NCI-H1105 treated with DMSO at 0.1 percent for 48 hours (cell line): ENCODE results near the gene NUDT13.
"Not testable (repeated sequence)": the region's sequence is repeated elsewhere in the genome, so short reads cannot be mapped to it uniquely, and the experiment has no call there.

Experiments
- DNase-seq: peaks from one replicate; lab custom pipeline; 2025; lab: John Stamatoyannopoulos, UW

Gene NUDT13

DNA sequence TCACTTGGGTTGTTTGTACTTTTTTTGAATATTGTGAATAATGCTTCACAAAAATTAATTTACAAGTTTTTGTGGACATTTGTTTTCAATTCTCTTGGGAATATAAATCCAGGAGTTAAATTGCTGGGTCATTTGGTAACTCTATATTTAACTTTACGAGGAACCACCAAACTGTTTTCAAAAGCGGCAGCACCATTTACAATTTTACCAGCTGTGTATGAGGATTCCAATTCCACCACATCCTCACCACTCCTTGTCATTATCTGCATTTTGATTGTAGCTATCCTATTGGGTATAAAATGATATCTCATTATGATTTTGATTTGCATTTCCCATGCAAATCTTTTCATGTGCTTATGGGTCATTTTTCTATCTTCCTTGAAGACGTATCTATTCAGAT lies 4.0 kb upstream of the NUDT13 start:
- DNase-seq: no peak

GRCh38 chr10:73109248-73109652 lies 1.0 kb upstream of the NUDT13 start:
- DNase-seq: not testable (repeated sequence)

GRCh38 chr10:73112032-73112431 lies 1.8 kb downstream of the NUDT13 start:
- DNase-seq: not testable (repeated sequence)

DNA sequence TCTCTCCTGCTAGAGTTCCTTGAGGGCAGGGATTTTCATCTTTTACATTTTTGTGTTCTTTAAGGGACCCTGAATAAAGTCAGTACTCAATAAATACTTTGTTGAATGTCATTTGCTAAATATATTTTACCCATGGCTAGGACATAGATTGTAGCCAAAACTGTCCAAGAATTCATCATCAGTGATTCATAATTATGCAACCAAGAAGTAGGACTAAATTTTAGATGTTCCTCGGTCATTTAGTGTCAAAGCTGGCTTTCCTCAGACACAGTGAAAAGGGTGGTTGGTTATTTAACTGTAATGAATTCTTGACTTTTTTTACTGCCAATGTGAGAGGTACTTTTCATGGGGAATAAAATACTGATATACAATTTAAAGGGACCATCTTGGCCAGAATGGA lies 3.3 kb downstream of the NUDT13 start:
- no peak for DNase-seq

DNA sequence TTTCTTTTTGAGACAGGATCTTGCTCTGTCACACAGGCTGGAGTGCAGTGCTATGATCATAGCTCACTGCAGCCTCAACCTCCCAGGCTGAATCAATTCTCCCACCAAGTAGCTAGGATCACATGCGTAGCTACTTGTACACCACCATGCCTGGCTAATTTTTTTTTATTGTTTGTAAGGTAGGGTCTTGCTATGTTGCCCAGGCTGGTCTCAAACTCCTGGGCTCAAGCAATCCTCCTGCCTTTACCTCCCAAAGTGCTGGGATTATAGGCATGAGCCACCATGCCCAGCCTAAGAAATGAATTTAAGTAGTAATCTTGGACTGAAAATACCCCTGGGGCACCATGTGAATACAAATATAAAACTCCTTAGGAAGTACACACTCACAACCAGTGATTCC lies 5.8 kb downstream of the NUDT13 start:
- no peak for DNase-seq

DNA sequence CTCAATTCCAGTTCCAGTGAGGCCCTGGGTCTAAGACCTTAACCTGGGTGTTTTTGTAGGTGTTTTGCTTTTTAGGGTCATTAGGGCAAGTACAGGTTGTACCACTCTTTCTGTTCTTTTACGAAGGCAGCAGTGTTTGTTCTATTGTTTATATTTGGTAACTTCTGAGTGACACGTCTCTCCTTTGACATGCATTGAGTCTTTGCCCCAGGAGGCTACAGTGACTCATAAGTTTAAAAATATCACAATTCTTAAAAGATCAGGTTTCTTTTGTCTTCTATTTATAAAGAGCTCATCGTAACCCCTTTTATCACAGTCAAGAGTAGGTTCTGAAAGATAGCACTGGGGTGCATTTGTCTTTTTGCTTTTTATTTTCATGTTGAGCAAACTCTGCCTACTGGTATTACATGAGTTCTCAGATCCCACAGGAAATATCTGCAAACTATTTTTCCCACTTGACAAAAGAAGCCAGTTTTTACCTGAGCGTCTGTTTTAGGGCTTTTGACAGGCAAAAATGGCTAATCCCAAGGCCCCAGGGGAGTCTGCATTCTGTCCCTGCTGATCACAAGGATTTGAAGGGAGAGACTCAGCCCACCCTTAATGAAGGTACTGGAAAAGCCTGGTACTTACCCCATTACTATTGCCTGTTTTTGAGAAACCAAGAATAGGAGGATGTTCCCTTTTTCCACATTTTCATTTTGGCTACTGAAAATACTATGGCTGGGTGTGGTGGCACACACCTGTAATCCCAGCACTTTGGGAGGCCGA lies 7.9 kb downstream of the NUDT13 start:
- DNase-seq: no peak

- DNase-seq: no peak
Observed at GRCh38 chr10:73119457-73119856, 9.2 kb downstream of the NUDT13 start.

DNA sequence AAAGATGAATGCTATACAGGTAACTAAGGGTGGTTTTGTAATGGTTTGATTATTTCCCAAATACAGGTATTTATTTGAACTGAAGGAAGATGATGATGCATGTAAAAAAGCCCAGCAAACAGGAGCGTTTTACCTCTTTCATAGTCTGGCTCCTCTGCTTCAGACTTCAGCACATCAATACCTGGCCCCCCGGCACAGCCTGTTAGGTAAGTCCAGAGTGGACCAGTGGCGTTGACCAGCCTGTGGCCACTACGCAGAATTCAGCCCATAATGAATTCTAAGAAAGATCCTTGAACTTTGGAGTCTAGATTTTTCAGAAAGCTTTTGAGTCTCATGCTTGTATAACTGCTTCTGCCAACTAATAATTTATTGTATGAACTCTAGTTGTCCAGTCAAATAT lies 9.7 kb downstream of the NUDT13 start:
- DNase-seq: no peak

- no peak for DNase-seq
Observed at GRCh38 chr10:73126343-73126742, 16.1 kb downstream of the NUDT13 start.

GRCh38 chr10:73131301-73131700 lies 21.0 kb downstream of the NUDT13 start:
- DNase-seq: no peak

DNA sequence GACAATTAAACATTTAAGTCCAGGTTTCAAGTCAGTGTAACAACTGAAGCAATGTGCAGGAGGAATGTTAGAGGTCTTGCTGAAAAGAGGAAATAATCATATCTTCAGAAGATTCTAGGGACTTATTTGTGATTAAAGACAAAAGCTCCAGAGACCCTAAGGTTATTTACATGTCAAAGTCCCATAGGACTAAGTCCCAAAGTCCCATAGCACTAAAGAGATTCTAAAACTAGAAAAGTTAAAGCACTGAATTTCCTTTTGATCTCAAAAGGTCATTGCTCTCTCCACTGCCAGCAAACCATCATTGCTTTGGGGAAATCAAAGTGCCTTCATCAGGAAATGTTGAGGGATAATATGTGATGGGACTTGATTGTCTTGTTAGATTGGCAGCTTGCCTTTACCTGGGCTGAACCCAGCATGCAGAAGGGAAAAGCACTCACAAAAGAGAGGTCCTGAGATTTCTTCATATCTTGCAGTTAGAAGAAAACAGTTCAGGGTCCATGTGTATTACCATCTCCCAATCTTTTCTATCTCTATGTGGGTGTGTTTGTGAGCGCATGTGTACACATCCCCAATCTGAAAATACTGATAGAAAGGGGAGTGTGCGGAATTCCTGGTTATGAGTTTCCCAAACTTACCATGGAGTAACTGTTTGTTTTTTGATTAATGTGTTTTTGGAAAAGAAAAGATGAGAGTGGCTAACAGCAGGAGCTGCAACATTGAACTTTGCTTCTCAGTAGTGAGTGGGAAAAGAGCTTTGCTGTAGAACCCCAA lies 21.8 kb downstream of the NUDT13 start:
- DNase-seq: no peak

GRCh38 chr10:73134727-73135126 lies 24.5 kb downstream of the NUDT13 start:
- DNase-seq: no peak

DNA sequence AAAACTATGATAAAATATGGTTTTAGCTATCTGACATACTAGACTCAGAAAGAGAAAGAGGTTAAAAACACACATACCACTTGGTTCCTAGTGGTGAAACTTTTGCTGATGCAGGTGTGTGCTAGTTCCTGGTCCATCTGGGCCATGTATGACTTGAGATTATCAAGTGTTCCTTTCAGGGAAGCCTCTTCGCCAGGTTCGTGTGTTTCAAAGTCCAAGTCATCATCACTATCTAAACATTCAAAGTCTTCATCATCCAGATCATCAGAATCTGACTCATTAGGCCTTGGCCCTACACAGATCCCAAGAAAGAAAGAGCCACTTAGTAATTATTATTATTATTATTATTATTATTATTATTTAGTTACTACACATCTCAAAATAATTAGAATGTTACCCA lies 26.4 kb downstream of the NUDT13 start:
- no peak for DNase-seq

GRCh38 chr10:73139251-73139650 lies 29.0 kb downstream of the NUDT13 start:
- DNase-seq: no peak

GRCh38 chr10:73141603-73142002 lies 31.3 kb downstream of the NUDT13 start:
- DNase-seq: no peak

DNA sequence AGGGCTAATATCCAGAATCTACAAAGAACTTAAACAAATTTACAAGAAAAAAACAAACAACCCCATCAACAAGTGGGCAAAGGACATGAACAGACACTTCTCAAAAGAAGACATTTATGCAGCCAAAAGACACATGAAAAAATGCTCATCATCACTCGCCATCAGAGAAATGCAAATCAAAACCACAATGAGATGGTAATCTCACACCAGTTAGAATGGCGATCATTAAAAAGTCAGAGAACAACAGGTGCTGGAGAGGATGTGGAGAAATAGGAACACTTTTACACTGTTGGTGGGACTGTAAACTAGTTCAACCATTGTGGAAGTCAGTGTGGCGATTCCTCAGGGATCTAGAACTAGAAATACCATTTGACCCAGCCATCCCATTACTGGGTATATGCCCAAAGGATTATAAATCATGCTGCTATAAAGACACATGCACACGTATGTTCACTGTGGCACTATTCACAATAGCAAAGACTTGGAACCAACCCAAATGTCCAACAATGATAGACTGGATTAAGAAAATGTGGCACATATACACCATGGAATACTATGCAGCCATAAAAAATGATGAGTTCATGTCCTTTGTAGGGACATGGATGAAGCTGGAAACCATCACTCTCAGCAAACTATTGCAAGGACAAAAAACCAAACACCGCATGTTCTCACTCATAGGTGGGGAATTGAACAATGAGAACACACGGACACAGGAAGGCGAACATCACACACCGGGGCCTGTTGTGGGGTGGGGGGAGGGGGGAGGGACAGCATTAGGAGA lies 40.6 kb downstream of the NUDT13 start:
- DNase-seq: not testable (repeated sequence)

GRCh38 chr10:73152009-73152408 lies 41.8 kb downstream of the NUDT13 start:
- no peak for DNase-seq

DNA sequence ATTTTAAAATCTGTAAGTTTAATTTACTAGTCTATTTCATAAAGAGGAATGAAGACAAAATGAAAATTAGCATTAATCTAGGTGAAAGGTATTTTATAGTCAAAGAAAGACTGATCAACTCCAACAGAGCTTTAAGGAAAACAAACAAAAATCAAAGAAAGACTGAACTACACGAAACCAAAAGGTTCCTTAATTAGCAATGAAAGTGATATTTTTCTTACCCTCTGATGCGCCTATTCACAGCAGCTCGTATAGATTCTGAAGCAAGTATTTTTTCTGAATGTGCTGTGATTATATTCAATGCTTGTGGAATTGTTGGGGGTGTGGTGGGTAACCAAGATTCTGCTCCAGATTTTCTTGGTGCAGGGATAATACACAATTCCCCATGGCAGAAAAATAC lies 45.8 kb downstream of the NUDT13 start:
- no peak for DNase-seq

DNA sequence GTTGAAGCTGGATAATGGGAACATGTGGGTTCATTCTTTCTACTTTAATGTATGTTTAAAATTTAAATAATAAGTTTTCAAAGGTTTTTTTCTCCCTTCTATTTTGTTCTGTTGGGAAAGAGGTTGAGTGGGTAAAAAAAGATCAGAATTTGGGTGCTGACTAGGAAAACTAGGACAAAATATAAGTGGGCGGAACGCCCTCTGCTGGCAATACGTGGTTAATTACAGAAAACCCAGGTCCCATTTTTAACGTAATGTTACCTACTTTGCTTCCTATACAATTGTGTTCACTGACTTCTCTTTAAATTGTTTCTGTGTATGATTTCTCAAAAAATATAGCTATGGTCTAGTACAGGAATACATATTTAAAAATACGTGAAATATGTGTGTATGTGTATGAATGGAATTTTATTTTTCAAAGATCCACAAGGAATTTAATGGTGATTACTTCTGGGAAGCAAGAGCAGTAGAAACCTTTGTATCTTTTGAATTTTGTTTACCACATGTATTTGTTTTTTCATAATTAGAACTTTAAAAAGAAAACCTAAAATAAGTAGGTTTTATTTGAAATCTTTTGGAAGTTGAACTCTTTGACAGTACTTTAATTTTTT lies 48.9 kb downstream of the NUDT13 start:
- peak; percentile 6 for DNase-seq

- DNase-seq: no peak
Observed at GRCh38 chr10:73161079-73161478, 50.8 kb downstream of the NUDT13 start.

DNA sequence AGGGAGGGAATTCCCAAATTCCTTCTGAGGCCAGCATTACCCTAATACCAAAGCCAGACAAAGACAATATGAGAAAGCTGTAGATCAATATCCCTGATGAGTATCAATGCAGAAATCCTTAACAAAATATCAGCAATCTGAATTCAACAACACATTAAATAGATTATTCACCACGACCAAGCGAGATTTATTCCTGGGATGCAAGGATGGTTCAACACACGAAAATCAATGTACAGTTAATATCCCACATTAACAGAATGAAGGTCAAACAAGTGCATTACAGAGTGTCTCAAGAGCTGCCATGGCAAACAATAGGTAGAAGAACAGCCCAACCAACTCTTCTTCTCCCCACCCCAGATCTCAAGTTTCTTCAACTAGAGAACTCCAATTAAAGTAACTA lies 51.4 kb downstream of the NUDT13 start:
- DNase-seq: no peak

DNA sequence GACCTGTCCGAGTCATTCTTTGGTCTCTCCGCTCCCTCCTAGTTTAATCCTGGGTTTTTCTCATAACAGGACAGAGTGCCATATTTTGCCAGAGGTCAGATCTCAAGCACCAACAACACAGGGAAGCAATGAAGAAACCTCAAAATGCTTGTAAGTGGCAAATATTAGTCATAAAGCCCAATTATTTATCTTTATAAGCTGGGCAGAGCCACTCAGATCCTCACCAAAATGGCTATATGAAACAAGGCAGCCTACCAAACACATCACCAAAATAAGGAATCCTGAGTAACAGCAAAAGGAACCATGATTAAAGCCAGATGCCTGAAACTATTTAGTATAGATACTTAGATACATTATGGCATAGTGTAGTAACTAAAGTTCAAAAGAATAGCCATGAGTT lies 52.8 kb downstream of the NUDT13 start:
- DNase-seq: no peak
